GM12878 (cell line): ENCODE results near the gene CD8B. TPM values are rescaled to one million over a fixed set of nuclear protein-coding genes. Genes with fewer than 3 reads are reported as not detected.

ENCODE experiments used
- ATAC-seq: fragments of 200-7000 bp; cut with Tn5 transposase; 3 replicates; pipeline ENCODE4 v1.9.1; 2020; ENCODE audit warnings: mild to moderate bottlenecking, moderate library complexity
- BruUV-seq: library from RNA; stranded (reverse); fragments of 400-500 nt; replicated peaks from 2 replicates; lab custom pipeline; 2021; lab: Mats Ljungman, UMichigan
- CTCF ChIA-PET: fragments of 300-600 bp; sonication (Branson Sonifier 250); formaldehyde crosslinking; extraction: SDS; loops from one replicate; lab custom pipeline; 2021; ENCODE audit warnings: inconsistent platforms; lab: Yijun Ruan, JAX
- POLR2A ChIA-PET: fragments of 350-600 bp; formaldehyde crosslinking; extraction: SDS; loops from one replicate; lab custom pipeline; 2021; ENCODE audit warnings: inconsistent platforms; lab: Charles Lee
- RAD21 ChIA-PET: fragments of 300-600 bp; sonication (Branson Sonifier 250); formaldehyde crosslinking; loops from one replicate; lab custom pipeline; 2023; ENCODE audit warnings: antibody characterized with exemption; ENCODE audit not compliant: unreplicated experiment; lab: Charles Lee
- SMC1A ChIA-PET: fragments of 300-600 bp; sonication (Branson Sonifier 250); formaldehyde crosslinking; loops from one replicate; lab custom pipeline; 2023; ENCODE audit not compliant: unreplicated experiment, uncharacterized antibody; lab: Charles Lee
- DNase-seq: peaks from one replicate; pipeline ENCODE4 v3.0.0-alpha.2; 2011; ENCODE audit warnings: low read depth, low spot score
- FAIRE-seq: peaks from 3 replicates; lab custom pipeline; 2011; peaks lifted over from hg19 to GRCh38; lab: Jason Lieb, UNC
- H2AFZ ChIP-seq: 2 replicates; pipeline ENCODE4 v1.6.0; 2011; ENCODE audit warnings: low read depth, low read length, control low read depth; ENCODE audit not compliant: control insufficient read depth
- H3K27ac ChIP-seq: 2 replicates; pipeline ENCODE4 v1.5.1; 2011; ENCODE audit warnings: control low read depth; ENCODE audit not compliant: control insufficient read depth, insufficient read depth
- H3K27me3 ChIP-seq, 2 experiments: replicated peaks in 1 of 2; 2 replicates each; pipeline versions ENCODE4 v1.6.0 to v1.6.1; 2011; ENCODE audit warnings: low read length in 1 of 2; ENCODE audit not compliant: control insufficient read depth in 2 of 2, insufficient read depth in 2 of 2
- H3K36me3 ChIP-seq, 2 experiments: 2 replicates each; pipeline ENCODE4 v1.5.1; 2011; ENCODE audit warnings: low read length in 1 of 2; ENCODE audit not compliant: control insufficient read depth in 2 of 2, insufficient read depth in 2 of 2
- H3K4me1 ChIP-seq: 2 replicates; pipeline ENCODE4 v1.6.1; 2011; ENCODE audit warnings: mild to moderate bottlenecking, low read length, moderate library complexity, mixed read lengths; ENCODE audit not compliant: control insufficient read depth, insufficient read depth
- H3K4me2 ChIP-seq: 2 replicates; pipeline ENCODE4 v1.6.0; 2011; ENCODE audit warnings: control low read depth; ENCODE audit not compliant: control insufficient read depth, insufficient read depth
- H3K4me3 ChIP-seq: fragments of 200-600 bp; sonication (generic); 2 replicates; pipeline ENCODE4 v1.5.1; 2016
- H3K79me2 ChIP-seq: 2 replicates; pipeline ENCODE4 v1.6.0; 2011; ENCODE audit warnings: low read length; ENCODE audit not compliant: control insufficient read depth, insufficient read depth
- H3K9ac ChIP-seq: 2 replicates; pipeline ENCODE4 v1.8.0; 2011; ENCODE audit warnings: low read length, control low read depth, mixed read lengths; ENCODE audit not compliant: control insufficient read depth, insufficient read depth
- H3K9me3 ChIP-seq: replicated peaks from 3 replicates; pipeline ENCODE4 v1.5.1; 2011; ENCODE audit warnings: mild to moderate bottlenecking, low read length; ENCODE audit not compliant: control insufficient read depth, insufficient read depth
- H4K20me1 ChIP-seq: 2 replicates; pipeline ENCODE4 v1.6.0; 2011; ENCODE audit not compliant: control insufficient read depth, insufficient read depth
- CREB1 ChIP-seq: IDR thresholded peaks from 2 replicates; pipeline ENCODE4 v1.6.1; 2012; ENCODE audit warnings: low read depth, mild to moderate bottlenecking, inconsistent platforms
- DPF2 ChIP-seq: fragments of 450-650 bp; IDR thresholded peaks from 2 replicates; pipeline ENCODE4 v1.6.1; 2017; ENCODE audit warnings: mild to moderate bottlenecking
- FOXK2 ChIP-seq: fragments of 450-650 bp; IDR thresholded peaks from 2 replicates; pipeline ENCODE4 v1.6.1; 2017; ENCODE audit warnings: mild to moderate bottlenecking, moderate library complexity
- FOXM1 ChIP-seq: IDR thresholded peaks from 2 replicates; pipeline ENCODE4 v1.6.1; 2012; ENCODE audit warnings: low read depth, mild to moderate bottlenecking, inconsistent platforms, low read length, moderate library complexity
- IKZF2 ChIP-seq, 2 experiments: fragments of 450-650 bp; IDR thresholded peaks; 2 replicates each; pipeline ENCODE4 v1.6.1; 2017; ENCODE audit warnings: mild to moderate bottlenecking in 2 of 2, moderate library complexity in 2 of 2
- IRF4 ChIP-seq: IDR thresholded peaks from 2 replicates; pipeline ENCODE4 v1.6.1; 2011; ENCODE audit warnings: low read depth, low read length
- JUNB ChIP-seq: IDR thresholded peaks from 2 replicates; pipeline ENCODE4 v1.6.1; 2016; ENCODE audit warnings: antibody characterized with exemption, mild to moderate bottlenecking
- MEF2A ChIP-seq: IDR thresholded peaks from 2 replicates; pipeline ENCODE4 v1.6.1; 2011; ENCODE audit warnings: low read depth, mild to moderate bottlenecking, low read length, moderate library complexity; ENCODE audit not compliant: insufficient read depth
- MTA2 ChIP-seq: fragments of 450-650 bp; IDR thresholded peaks from 2 replicates; pipeline ENCODE4 v1.6.1; 2016; ENCODE audit warnings: low read depth, mild to moderate bottlenecking, moderate library complexity
- MYB ChIP-seq: fragments of 150-350 bp; IDR thresholded peaks from 2 replicates; pipeline ENCODE4 v1.6.1; 2014; ENCODE audit warnings: mild to moderate bottlenecking, low read depth, low read length, borderline replicate concordance
- NFIC ChIP-seq: IDR thresholded peaks from 2 replicates; pipeline ENCODE4 v1.6.1; 2012; ENCODE audit warnings: low read depth, mild to moderate bottlenecking, inconsistent platforms, low read length, moderate library complexity
- SMC3 ChIP-seq: IDR thresholded peaks from 2 replicates; pipeline ENCODE4 v1.6.1; 2011; ENCODE audit warnings: low read length, improper control_type of control experiment, borderline replicate concordance
- WGBS: methylation state at CpG from one replicate; pipeline ENCODE4 v1.1.6; 2016; ENCODE audit warnings: low lambda C conversion rate; ENCODE audit not compliant: insufficient replicate concordance, insufficient coverage; ENCODE audit errors: missing lambda C conversion rate; 5-methylcytosine and 5-hydroxymethylcytosine counted together
- in situ Hi-C: fragments of 300-500 bp; cut with MboI; formaldehyde crosslinking; loops from 9 replicates; pipeline ENCODE4 v1.14.3; 2018; ENCODE audit warnings: mixed read lengths
- intact Hi-C: fragments of 100-400 bp; cut with micrococcal nuclease; formaldehyde crosslinking; loops from one replicate; pipeline ENCODE4 v1.14.2; 2022; ENCODE audit not compliant: unreplicated experiment
- polyA plus RNA-seq, 11 experiments: library from polyadenylated mRNA; depleted of rRNA in 4 of 11; unstranded in 6 of 11; stranded (reverse) in 5 of 11; fragments of >200 nt; fragmentation: Nextera tagmentation in 4 of 11; fragmentation: Illumina TruSeq in 1 of 11; extraction: Ambion mirVana in 4 of 11; extraction: Trizol in 1 of 11; gene quantifications; 1 replicate in 1 of 11; 2 replicates in 10 of 11; pipeline versions ENCODE4 v1.2.1 to v1.2.3, GENCODE V29; 2011 to 2016; ENCODE audit warnings: inconsistent platforms in 2 of 11, missing spikeins in 2 of 11, low read depth in 1 of 11
- total RNA-seq, 4 experiments: library from RNA; depleted of rRNA in 3 of 4; stranded (reverse); fragments of >200 nt in 3 of 4; fragmentation: Illumina TruSeq in 1 of 4; extraction: Trizol in 1 of 4; gene quantifications; 2 replicates each; pipeline versions ENCODE4 v1.2.1 to v1.2.3, GENCODE V29; 2013 to 2021
- TF ChIP-seq, protein P1 (sequence below): fragments of 450-650 bp; IDR thresholded peaks from 2 replicates; pipeline ENCODE4 v1.6.1; 2017; ENCODE audit warnings: mild to moderate bottlenecking, moderate library complexity
- TF ChIP-seq, protein P2 (sequence below): IDR thresholded peaks from 2 replicates; pipeline ENCODE4 v1.6.1; 2012; ENCODE audit warnings: low read depth, low read length, improper control_type of control experiment

CD8B gene
- total and polyA plus RNA-seq, 10 of the 15 experiments (the other 5 are each of a cell fraction or from before 2014, with no cell fraction given) = 0.21 TPM; not detected in 9

DNA sequence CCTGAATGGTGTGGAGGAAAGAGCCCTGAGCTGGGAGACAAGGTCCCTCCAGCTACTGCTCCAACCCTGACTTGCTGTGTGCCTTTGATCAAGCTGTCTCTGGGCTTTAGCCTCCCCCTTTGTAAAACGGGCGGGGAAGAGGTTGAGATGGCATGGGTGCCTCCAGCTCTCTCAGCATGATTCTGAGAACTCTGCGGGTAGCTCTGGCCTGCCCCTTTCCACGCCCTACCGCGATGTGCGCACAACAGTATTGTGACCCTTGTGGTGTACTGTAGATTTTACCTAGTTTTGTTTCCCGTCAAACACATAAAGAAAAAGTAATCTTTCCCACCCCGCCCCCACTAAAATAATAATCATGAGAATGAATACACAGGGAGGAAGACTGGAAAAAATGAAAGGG is 76.2 kb downstream of the CD8B start:
- 89% methylated on average over 9 of the region's 9 CpGs for WGBS
- SMC1A ChIA-PET = no interaction called here

DNA sequence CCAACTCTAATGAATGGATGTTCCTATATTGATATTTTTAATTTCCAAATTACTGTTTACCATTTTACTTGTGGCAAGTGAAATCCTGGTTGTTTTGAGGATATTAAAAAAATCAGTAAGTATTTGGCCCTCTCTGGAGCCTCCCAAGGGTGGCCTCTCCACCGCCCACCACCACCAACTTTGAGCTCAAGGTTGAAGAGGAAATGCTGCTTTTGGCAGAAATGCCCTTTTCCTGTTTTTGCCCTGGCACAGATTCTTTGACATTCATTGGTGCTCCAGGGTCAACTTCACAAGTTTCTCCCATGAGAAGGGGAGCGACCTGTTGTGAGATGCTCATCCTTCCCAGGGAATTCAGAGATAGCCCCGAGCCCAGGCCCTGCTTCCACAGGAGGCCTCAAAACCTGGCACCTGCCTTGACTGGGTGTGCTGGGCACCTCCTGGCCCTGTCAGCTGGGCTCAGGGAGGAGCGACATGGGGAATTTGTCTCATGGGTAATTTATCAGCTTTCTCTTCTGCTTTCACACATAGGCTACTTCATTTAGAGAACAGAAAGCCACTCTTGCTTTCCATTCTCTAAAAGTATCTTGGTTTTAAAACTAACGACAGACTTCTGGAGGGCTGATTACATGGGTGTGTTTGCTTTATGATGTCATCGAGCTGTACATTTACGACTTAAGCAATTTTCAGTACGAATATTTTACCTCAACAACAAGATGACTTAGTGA is 77.9 kb downstream of the CD8B start:
- peak; percentile 61 for DNase-seq
- ChIA-PET RAD21 (interaction anchor here (0.9 to 1.1 kb wide), 2 partner anchors 13 to 19 kb away, joined by 4 to 6 read pairs; no protein-coding TSS in a partner anchor), CTCF (interaction anchor here (1.3 to 2.7 kb wide), 2 partner anchors 15 to 19 kb away, joined by 3 to 13 read pairs; no protein-coding TSS in a partner anchor), POLR2A (interaction anchor here (0.6 to 1.0 kb wide), 3 partner anchors 14 to 24 kb away, joined by 3 to 4 read pairs (median 3); no protein-coding TSS in a partner anchor), SMC1A (interaction anchor here (1.1 to 1.9 kb wide), 5 partner anchors 14 to 21 kb away, joined by 4 to 7 read pairs (median 5); no protein-coding TSS in a partner anchor)
- 12% methylated on average over 8 of the region's 8 CpGs for WGBS
- BruUV-seq = no TSS peak
- intact Hi-C loops = no loop called here
- no peak overlapping the region for H3K27ac ChIP-seq
- peak; percentile 92 for FAIRE-seq
- H3K9me3 ChIP-seq = no peaks in the 10 kb centered on the region
- no peaks in the 10 kb centered on the region for H3K79me2 ChIP-seq
- H2AFZ ChIP-seq = peak overlapping the region; percentile 32
- peaks cover 0 to 2% of the 10 kb centered on the region in 2 experiments; a peak in 1 of 4 replicates for H3K27me3 ChIP-seq
- H3K36me3 ChIP-seq = no peaks in the 10 kb centered on the region
- H3K9ac ChIP-seq = no peak overlapping the region
- in situ Hi-C loops = no loop called here
- H4K20me1 ChIP-seq = no peaks in the 10 kb centered on the region
- peak overlapping the region; percentile 47 for H3K4me2 ChIP-seq
- H3K4me1 ChIP-seq = peaks cover 12% of the 10 kb centered on the region
- H3K4me3 ChIP-seq = no peak overlapping the region; the same call in 1 of the 2 replicates
- ATAC-seq = peak; percentile 99
- TF ChIP-seq JUNB (peak; percentile 54), DPF2 (peak; percentile 61; the same call in 1 of the 2 replicates), MEF2A (0 out of 2 replicates have a peak, but pooled peaks have one; percentile 19), FOXK2 (no peak), MYB (no peak), IKZF2 (IDR thresholded peaks at IDR 0.05) (peak; percentile 62 to 67), CREB1 (peak; percentile 97), NFIC (peak; percentile 40; the same call in 1 of the 2 replicates)
- TF ChIP-seq, protein P1, sequence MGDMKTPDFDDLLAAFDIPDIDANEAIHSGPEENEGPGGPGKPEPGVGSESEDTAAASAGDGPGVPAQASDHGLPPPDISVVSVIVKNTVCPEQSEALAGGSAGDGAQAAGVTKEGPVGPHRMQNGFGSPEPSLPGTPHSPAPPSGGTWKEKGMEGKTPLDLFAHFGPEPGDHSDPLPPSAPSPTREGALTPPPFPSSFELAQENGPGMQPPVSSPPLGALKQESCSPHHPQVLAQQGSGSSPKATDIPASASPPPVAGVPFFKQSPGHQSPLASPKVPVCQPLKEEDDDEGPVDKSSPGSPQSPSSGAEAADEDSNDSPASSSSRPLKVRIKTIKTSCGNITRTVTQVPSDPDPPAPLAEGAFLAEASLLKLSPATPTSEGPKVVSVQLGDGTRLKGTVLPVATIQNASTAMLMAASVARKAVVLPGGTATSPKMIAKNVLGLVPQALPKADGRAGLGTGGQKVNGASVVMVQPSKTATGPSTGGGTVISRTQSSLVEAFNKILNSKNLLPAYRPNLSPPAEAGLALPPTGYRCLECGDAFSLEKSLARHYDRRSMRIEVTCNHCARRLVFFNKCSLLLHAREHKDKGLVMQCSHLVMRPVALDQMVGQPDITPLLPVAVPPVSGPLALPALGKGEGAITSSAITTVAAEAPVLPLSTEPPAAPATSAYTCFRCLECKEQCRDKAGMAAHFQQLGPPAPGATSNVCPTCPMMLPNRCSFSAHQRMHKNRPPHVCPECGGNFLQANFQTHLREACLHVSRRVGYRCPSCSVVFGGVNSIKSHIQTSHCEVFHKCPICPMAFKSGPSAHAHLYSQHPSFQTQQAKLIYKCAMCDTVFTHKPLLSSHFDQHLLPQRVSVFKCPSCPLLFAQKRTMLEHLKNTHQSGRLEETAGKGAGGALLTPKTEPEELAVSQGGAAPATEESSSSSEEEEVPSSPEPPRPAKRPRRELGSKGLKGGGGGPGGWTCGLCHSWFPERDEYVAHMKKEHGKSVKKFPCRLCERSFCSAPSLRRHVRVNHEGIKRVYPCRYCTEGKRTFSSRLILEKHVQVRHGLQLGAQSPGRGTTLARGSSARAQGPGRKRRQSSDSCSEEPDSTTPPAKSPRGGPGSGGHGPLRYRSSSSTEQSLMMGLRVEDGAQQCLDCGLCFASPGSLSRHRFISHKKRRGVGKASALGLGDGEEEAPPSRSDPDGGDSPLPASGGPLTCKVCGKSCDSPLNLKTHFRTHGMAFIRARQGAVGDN = peak; percentile 77; the same call in 1 of the 2 replicates

More for the DNA sequence above, 76.2 kb downstream of the CD8B start:
- intact Hi-C loops = no loop called here
- no peak for FAIRE-seq
- no peaks in the 10 kb centered on the region for H4K20me1 ChIP-seq
- no peaks in the 10 kb centered on the region for H3K79me2 ChIP-seq
- CTCF ChIA-PET = no interaction called here
- POLR2A ChIA-PET = interaction anchor here (0.5 to 0.7 kb wide), 2 partner anchors 28 to 1795 kb away, joined by 4 read pairs; no protein-coding TSS in a partner anchor
- RAD21 ChIA-PET = no interaction called here
- H3K27ac ChIP-seq = no peak overlapping the region
- peaks cover 9 to 10% of the 10 kb centered on the region in 2 experiments for H3K27me3 ChIP-seq
- DNase-seq = no peak
- H3K4me1 ChIP-seq = peaks cover 12% of the 10 kb centered on the region
- no peaks in the 10 kb centered on the region; the same call in 2 of the 3 replicates for H3K9me3 ChIP-seq
- no peaks in the 10 kb centered on the region for H3K36me3 ChIP-seq
- no peak overlapping the region for H2AFZ ChIP-seq
- BruUV-seq = no TSS peak
- H3K4me3 ChIP-seq = no peak overlapping the region
- no peak for ATAC-seq
- in situ Hi-C loops = no loop called here
- H3K9ac ChIP-seq = no peak overlapping the region
- no peak overlapping the region for H3K4me2 ChIP-seq
- TF ChIP-seq SMC3 = no peak
- no peak for TF ChIP-seq IRF4
- TF ChIP-seq, protein P2, sequence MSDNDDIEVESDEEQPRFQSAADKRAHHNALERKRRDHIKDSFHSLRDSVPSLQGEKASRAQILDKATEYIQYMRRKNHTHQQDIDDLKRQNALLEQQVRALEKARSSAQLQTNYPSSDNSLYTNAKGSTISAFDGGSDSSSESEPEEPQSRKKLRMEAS = no peak
- no peak for TF ChIP-seq FOXM1
- no peak for TF ChIP-seq MTA2
